HG03565 (cell line): Measurements from ENCODE around the gene SH2D2A.

Source experiments
- ATAC-seq: cut with Tn5 transposase; IDR thresholded peaks from one replicate; pipeline ENCODE4 v1.9.1; 2021; ENCODE audit warnings: mild to moderate bottlenecking, moderate library complexity; ENCODE audit not compliant: unreplicated experiment

Gene SH2D2A

DNA sequence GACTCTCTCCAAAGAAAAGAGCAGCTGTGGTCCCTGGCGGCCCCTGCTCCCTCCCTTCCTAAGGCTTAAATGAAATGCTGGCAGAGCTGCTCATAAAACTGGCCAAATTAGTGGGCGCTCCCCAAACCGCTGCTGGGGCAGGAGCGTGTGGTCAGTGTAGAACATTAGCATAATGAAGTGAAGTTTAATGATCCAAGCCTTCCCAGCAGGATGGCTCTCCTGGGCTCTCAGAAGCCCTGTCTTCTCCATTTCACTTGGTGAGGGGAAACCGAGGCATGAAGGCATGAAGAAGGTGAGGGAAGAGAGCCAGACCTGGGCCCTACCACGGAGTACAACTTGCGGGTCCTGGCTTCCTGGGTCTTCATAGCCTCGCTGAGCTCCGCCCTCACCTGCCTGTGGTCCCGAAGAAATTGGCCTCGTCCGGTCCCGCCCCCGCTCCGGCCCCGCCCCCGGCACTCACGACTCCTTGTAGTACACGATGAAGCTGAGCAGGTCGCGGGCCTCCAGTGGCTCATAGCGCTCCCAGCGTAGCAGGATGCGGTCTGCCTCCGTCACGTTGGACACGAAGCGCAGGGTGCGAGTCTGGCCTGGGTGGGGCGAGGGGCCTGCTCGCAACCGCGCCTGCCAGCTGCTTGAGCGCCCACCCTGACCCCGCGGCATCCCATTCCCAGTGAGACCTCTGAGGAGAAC, 32.0 kb upstream of the SH2D2A start:
- ATAC-seq: no peak

- no peak for ATAC-seq
Measured at GRCh38 chr1:156847591-156848460, 31.2 kb upstream of the SH2D2A start.

GRCh38 chr1:156846643-156847042, 30.0 kb upstream of the SH2D2A start:
- no peak for ATAC-seq

DNA sequence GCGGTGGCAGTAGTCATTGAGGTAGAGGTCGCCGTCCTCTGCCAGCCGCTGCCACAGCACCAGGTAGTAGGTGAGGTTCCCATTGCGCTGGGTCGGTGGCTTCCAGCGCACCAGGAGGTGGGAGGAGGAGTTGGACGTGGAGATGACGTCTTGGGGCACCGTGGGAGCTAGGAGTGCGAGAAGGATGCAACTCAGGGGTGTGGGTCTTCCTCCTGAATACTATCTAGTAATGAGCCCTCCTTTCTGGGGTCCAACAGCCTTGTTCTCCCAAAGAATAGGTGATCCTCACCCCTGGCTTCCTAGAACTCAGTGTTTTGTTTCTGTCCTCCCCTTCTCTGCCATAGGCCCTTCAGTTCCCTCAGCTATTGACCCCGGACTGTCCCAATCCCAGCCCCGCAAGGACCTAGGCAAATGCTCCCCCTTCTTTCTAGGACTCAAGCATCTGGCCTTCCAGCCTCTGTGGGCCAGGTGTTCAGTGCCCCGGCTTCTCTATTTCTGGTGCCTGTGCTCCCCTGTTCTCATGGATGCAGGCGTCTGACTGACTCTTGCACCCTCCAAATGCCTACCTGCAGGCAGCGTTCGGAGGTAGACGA, 29.4 kb upstream of the SH2D2A start:
- no peak for ATAC-seq

DNA sequence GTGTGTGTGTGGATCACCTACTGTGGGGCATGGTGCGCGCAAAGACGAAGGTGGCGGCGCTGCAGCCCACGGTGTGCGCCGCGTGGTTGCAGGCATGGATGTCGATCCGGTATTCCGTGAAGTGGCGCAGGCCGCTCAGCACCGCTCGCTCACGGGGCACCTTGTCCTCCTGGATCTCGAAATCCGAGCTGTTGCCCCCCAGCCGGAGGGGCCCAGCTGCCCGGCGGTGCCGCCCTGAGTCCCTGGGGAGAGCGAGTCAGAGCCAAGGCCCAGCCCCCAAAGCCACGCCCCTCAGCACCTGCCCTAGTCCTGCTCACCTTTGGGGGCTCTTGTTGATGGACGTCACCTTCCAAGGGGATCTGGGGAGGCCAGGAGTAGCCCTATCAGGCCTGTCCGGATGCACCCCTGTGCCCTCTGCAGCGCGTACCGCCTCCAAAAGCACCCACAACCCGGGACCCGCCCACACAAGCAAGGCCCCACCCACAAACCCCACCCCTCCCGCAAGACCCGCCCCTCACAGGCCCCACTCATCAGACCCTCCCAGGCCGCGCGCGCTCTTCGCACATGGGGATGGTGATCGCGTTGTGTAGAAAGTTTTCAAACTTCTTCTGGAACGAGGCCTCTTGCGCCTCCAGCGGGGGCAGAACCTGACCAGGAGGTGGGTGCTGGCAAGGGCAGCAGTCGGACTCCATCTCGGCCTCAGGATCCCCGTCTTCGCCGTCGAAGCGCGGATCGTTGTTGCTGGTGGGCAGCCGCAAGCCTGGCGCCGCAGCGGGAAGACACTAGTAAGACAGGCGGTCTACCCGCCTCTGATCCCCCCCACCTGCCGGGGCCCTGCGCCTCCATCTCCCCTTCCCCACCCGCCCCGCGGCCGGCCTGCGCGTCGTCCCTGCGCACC, 28.7 kb upstream of the SH2D2A start:
- ATAC-seq: no peak

DNA sequence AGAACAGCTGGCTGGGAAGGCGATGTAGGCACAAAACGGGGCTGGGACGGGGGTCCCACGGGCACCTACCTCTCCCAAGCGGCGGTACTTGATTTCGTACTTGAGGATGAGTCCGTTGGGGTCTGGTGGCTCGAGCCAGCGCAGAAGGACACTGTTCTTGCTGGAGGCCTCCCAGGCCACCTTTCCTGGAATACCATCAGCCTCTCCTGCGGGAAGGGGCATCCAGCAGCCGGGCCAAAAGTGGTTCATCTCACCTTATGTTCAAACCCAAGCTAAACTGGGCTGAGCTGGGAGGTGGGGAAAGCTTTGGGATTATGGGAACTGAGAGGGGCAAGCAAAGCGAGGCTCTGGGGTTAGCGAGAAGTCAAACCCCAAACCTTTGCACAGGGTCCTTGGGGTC, 28.0 kb upstream of the SH2D2A start:
- no peak for ATAC-seq

DNA sequence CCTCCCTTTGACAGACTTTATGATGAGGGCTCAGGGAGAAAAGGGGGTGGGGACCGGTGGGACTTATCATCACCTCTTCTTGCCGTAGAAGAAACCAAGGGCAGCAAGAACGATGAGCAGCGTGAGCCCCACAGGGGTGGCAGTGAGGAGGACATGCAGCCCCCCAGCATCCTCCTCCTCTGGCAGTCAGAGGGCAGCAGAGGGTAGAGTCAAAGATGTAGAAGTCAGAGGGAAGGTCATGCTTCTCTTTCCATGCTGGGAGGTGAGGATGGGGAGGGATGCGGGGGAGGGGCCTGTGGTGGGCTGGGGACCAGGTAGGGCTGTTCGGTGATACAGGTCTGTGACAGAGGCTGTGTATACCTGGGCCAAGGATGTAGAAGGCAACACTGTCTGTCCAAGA, 27.5 kb upstream of the SH2D2A start:
- ATAC-seq: no peak

GRCh38 chr1:156842618-156843300, 26.1 kb upstream of the SH2D2A start:
- no peak for ATAC-seq

DNA sequence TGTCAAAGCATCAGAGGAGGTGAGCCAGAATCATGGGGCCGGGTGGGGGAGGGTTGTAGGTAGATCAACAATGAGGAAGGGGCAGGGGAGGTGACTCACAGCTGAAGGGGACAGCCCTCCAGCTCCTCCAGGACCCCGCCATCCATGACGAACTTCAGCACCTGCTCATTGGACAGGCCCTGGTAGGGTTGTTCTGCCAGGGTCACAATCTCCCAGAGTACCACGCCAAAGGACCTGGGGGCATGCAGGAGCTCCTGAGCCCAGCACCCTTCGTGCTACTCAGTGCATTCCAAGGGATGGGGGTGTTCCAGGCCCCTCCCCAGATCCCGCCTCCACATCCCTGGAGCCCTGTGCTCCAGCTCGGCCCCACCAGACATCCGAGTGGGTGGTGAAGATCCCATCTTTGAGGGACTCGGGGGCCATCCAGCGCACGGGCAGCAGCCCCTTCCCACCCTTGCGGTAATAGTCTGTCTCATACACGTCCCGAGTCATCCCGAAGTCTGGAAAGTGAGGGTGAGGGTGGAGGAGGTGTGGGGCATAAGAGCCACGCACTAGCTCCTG, 24.7 kb upstream of the SH2D2A start:
- ATAC-seq: no peak

DNA sequence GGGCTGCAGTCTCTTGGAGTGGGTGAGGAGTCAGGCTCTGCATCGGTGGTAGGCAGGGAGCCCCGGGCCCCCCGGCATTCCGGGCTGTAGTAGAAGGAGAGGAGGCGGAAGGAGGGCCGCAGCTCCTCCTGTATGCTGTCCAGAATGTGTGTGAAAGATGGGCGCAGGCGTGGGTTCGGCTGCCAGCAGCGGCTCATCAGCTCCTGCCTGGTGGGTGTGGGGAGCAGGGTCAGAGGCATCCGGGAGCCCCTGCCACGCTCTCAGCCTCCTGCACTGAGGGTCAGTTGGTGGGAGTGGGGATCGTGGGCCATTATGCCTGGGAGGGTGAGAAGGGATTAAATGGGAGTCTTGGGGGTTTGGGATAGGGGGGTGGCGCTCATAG, 24.2 kb upstream of the SH2D2A start:
- ATAC-seq: no peak

DNA sequence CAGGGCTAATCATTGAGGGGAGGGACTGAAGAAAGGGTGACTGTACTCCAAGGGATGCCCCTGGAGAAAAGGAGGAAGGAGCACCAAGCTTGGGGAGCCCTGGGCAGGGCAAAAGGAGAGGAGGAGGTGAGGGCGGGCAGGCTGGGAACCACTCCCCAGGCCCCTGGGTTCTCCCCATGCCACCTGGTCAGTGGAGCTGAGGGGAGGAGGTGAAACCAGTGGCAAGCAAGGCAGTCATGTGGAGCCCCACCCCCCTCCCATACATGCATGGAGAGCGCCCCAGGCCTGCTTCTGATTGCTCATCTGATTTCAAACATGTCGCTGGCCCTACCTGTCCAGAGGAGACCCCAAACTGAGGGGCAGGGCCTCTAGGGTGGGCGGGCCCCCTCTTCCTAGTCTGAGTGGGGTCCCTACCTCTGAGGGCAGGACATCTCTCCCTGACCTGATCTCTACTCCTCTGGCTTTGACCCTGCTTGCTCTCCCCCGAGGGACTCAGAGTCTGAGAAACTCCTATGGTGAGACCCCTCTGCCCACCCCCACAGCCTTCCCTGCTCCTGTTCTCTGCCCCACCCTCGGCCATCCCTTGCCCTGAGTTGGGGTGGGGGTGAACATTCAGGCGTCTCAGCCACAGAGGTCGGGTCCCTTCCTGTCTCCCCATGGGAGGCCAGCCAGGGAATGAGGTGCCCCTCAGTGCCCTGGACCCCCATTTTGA, 23.7 kb upstream of the SH2D2A start:
- no peak for ATAC-seq

GRCh38 chr1:156839426-156840109, 22.9 kb upstream of the SH2D2A start:
- no peak for ATAC-seq

GRCh38 chr1:156838972-156839371, 22.3 kb upstream of the SH2D2A start:
- ATAC-seq: no peak

GRCh38 chr1:156836892-156837291, 20.2 kb upstream of the SH2D2A start:
- no peak for ATAC-seq

DNA sequence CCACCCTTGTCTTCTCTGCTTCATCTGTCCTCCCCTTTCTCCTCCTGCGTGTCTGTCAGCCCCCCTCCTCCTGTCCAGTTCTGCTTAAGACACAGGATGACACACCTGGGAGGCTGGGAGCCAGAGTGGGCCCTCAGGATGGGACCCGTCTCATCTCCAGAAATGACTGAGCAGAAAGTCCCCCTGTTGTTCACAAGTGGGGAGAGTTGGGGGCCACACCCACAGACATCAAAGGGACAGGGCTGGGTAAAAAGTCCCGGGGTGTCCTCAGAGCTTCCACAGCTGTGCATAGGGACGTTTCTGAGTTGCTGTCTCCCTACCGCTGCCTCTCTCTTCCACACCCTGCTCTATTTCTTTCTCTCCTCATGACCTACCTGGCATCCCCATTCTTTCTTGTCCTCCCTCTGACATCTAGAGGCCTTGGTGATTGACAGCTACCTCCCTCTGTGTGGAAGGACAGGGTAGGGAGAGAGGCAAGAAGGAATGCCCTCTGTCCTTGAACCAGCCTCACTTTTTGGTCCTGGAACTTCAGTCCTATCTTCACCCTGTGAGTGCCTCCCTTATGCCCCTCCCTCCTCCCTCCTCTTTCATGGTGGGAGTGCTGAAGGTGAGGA, 19.5 kb upstream of the SH2D2A start:
- no peak for ATAC-seq

DNA sequence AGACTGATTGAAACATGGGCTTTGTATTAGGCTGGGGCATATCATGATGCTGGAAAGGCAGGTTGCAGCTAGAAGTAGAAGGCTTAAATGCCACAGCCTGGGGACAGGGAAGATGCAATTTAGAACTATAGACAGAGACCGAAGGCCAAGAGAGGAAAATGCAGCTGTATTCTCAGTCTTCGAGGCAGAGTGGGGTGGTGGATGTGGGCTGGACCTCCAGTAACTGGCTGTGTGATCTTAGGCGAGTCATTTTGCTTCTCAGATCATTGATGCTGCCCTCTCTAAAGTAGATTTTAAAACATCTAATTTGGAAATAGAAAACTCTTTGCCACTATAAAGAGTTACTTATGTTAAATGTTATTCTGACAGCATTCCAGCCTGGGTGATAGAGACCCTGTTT, 17.7 kb upstream of the SH2D2A start:
- ATAC-seq: no peak

DNA sequence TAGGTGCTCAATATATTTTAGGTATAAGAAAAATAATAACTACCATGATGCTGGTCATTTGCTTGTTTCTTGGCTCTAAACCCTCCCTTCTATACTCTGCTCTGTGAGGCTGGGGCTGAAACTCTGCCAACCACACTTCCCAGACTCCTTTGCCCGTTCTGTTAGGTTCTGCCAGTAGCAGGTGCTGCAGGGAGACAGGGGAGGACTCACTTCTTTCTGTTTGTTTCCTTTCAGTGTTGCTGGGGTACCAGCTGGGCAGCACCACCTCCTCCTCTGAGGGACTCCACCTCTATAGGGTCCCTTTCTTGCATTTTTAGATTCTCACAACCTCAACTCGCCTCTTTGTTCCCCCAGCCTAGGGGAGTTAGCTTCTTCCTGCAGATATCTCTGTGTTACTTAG, 17.0 kb upstream of the SH2D2A start:
- no peak for ATAC-seq

DNA sequence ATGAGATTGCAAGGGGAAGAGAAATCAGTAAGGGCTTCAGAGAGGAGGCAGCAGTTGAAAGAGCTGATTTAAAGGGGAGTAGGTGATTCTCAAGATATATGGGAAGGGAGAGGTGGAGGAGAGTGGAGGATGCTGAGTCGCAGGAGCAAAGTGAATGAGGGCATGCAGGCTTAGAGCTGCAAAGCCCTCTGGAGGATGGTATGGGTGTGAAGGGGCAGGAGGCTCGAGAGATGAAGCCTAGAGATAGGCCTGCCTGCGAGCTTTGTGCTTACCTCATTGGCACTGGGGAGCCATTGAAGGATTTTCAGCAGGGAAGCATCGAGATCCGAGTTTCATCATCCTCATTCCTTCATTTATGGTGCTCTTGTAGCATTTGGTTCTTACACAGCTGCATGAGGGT, 15.8 kb upstream of the SH2D2A start:
- no peak for ATAC-seq
